Suprapubic skin (tissue), 3 donors: ENCODE results near the gene EPS8.

ENCODE experiments used
- CTCF ChIP-seq, 2 donors: fragments of 200-600 bp in 1 of 2; fragments of 450-650 bp in 1 of 2; sonication (generic) in 1 of 2; IDR thresholded peaks; one replicate each; pipeline ENCODE4 v1.5.1; 2016 to 2019; ENCODE audit warnings: antibody characterized with exemption in 2 of 2, mild to moderate bottlenecking in 1 of 2, moderate library complexity in 1 of 2
- POLR2A ChIP-seq, 2 donors: fragments of 450-650 bp; IDR thresholded peaks; one replicate each; pipeline ENCODE4 v1.6.1; 2017; ENCODE audit warnings: antibody characterized with exemption in 2 of 2, mild to moderate bottlenecking in 2 of 2, moderate library complexity in 2 of 2

- TF ChIP-seq CTCF (IDR thresholded peaks at IDR 0.05) = no peak
- TF ChIP-seq POLR2A (IDR thresholded peaks at IDR 0.05) = no peak
These were observed 144.5 kb downstream of the EPS8 start for GRCh38 chr12:15644700-15645099.
